ENCODE measurements around the gene RNF6. TPM values are rescaled to one million over a fixed set of nuclear protein-coding genes. Genes with fewer than 3 reads are reported as not detected.

Gene RNF6
- total and polyA plus RNA-seq, 2 donors (not counting 1 experiment from before 2014, with no cell fraction given), result 20.1 to 52.4 TPM

DNA sequence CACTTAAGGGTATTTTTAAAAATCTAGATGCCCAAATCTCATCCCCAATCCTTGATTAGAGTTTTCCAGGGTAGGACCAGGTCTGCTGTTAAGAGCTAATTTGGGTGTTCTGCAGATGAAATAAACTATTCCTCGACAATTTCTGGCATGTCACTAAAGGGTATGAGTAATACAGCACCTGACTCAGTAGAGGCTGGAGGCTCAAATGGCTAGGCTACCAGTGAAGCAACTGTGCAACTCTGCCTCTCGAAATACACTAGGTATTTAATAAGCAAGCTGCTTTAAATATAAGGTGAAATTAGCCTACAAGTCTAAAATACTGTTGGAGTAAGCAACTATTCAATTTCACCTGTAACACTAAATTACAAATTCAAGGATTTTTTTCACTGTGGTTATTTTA, 1.5 kb downstream of the RNF6 start:
- DNase-seq, result no peak
- H2AFZ ChIP-seq (ENCODE audit: insufficient read depth, low read depth, low read length, poor library complexity, severe bottlenecking), result no peak overlapping the region
- no peaks in the 10 kb centered on the region for H3K27me3 ChIP-seq (replicated peaks in 1 of 4; ENCODE audit: control extremely low read depth in 1 of 4, control insufficient read depth in 3 of 4, insufficient read depth in 4 of 4, low read length in 3 of 4)
- peak overlapping the region; percentile 37 for H3K4me3 Mint-ChIP-seq
- peak overlapping the region in 1 of 2 donors; percentile 10 for H3K27ac ChIP-seq (ENCODE audit: low read length in 2 of 2)
- no peak overlapping the region for H3K27ac Mint-ChIP-seq
- peak overlapping the region; percentile 85 for H3K9ac ChIP-seq (ENCODE audit: low read length)
- ATAC-seq (ENCODE audit: low read depth), result no peak
- peaks cover 30% of the 10 kb centered on the region for H3K4me1 Mint-ChIP-seq
- intact Hi-C loops (cut with micrococcal nuclease), result loop anchor here (2.0 to 10.0 kb wide), 2 partner anchors 564 to 1298 kb away; a partner anchor contains a TSS
- H3K9me3 Mint-ChIP-seq (ENCODE audit: insufficient read depth), result no peaks in the 10 kb centered on the region
- POLR2A ChIA-PET, result interaction anchor here (0.7 kb wide), 1 partner anchor 33 kb away, joined by 3 read pairs; no protein-coding TSS in a partner anchor
- TF ChIP-seq, protein P1, sequence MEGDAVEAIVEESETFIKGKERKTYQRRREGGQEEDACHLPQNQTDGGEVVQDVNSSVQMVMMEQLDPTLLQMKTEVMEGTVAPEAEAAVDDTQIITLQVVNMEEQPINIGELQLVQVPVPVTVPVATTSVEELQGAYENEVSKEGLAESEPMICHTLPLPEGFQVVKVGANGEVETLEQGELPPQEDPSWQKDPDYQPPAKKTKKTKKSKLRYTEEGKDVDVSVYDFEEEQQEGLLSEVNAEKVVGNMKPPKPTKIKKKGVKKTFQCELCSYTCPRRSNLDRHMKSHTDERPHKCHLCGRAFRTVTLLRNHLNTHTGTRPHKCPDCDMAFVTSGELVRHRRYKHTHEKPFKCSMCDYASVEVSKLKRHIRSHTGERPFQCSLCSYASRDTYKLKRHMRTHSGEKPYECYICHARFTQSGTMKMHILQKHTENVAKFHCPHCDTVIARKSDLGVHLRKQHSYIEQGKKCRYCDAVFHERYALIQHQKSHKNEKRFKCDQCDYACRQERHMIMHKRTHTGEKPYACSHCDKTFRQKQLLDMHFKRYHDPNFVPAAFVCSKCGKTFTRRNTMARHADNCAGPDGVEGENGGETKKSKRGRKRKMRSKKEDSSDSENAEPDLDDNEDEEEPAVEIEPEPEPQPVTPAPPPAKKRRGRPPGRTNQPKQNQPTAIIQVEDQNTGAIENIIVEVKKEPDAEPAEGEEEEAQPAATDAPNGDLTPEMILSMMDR (IDR thresholded peaks at IDR 0.05), result no peak
- no peak for TF ChIP-seq EZH2 (IDR thresholded peaks at IDR 0.05; ENCODE audit: borderline replicate concordance, insufficient read depth, low read depth, low read length, poor library complexity, severe bottlenecking)
- CTCF ChIA-PET, result interaction anchor here (3.8 kb wide), 1 partner anchor 34 kb away, joined by 35 read pairs; no protein-coding TSS in a partner anchor
- no peaks in the 10 kb centered on the region for H3K27me3 Mint-ChIP-seq
- H3K4me2 ChIP-seq (replicated peaks; ENCODE audit: low read depth, low read length, poor library complexity, severe bottlenecking), result peak overlapping the region; percentile 78
- H3K79me2 ChIP-seq (ENCODE audit: control insufficient read depth, insufficient read depth, low read length), result peaks cover 21% of the 10 kb centered on the region
- H4K20me1 ChIP-seq (ENCODE audit: control insufficient read depth, insufficient read depth, low read length, poor library complexity, severe bottlenecking), result peaks cover 7% of the 10 kb centered on the region
- 100% methylated on average over 1 of the region's 2 CpGs for WGBS (ENCODE audit: insufficient coverage)
- H3K9me3 ChIP-seq (ENCODE audit: control extremely low read depth in 1 of 3, control insufficient read depth in 2 of 3, insufficient read depth in 1 of 3, low read length in 2 of 3), result no peaks in the 10 kb centered on the region
- H3K36me3 ChIP-seq (replicated peaks in 1 of 2; ENCODE audit: control extremely low read depth in 1 of 2, control insufficient read depth in 1 of 2, extremely low read depth in 1 of 2, insufficient read depth in 2 of 2, low read length in 1 of 2), result peaks cover 8 to 42% of the 10 kb centered on the region in 2 experiments
- peak overlapping the region in 2 of 5 experiments; percentile 86 to 99 for H3K4me3 ChIP-seq (ENCODE audit: control extremely low read depth in 1 of 5, extremely low read depth in 1 of 5, insufficient read depth in 1 of 5, low read depth in 2 of 5, low read length in 4 of 5)
- peaks cover 16 to 23% of the 10 kb centered on the region in 2 donors for H3K4me1 ChIP-seq (ENCODE audit: control insufficient read depth in 2 of 2, insufficient read depth in 2 of 2, low read length in 2 of 2)

DNA sequence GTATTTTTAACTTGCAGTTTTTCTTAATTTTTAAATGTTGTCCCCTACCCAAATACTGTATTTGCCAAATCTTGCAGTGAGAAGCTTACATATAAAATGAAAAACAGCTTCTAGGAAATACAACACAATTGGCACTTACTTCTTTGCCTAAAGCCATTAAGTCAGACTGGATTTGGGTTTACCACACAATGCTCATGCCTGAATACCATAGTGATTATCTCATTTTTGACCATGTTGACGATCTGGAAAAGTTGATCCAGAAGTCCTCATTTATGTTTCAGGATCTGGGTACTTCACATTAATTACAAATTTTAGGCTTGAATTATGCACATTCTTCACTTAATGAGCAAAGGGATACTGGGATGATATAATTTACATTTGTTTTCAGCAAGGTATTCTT, 2.4 kb downstream of the RNF6 start:
- Histone ChIP-seq H3K36me3 (replicated peaks in 1 of 2; ENCODE audit: control extremely low read depth in 1 of 2, control insufficient read depth in 1 of 2, extremely low read depth in 1 of 2, insufficient read depth in 2 of 2, low read length in 1 of 2) (peaks cover 8 to 50% of the 10 kb centered on the region in 2 experiments), H4K20me1 (ENCODE audit: control insufficient read depth, insufficient read depth, low read length, poor library complexity, severe bottlenecking) (peaks cover 7% of the 10 kb centered on the region), H2AFZ (ENCODE audit: insufficient read depth, low read depth, low read length, poor library complexity, severe bottlenecking) (no peak overlapping the region), H3K27ac (ENCODE audit: low read length in 2 of 2) (no peak overlapping the region), H3K9ac (ENCODE audit: low read length) (no peak overlapping the region), H3K9me3 (ENCODE audit: control extremely low read depth in 1 of 3, control insufficient read depth in 2 of 3, insufficient read depth in 1 of 3, low read length in 2 of 3) (no peaks in the 10 kb centered on the region), H3K4me2 (replicated peaks; ENCODE audit: low read depth, low read length, poor library complexity, severe bottlenecking) (peak overlapping the region; percentile 78), H3K79me2 (ENCODE audit: control insufficient read depth, insufficient read depth, low read length) (peaks cover 21% of the 10 kb centered on the region), H3K27me3 (replicated peaks in 1 of 4; ENCODE audit: control extremely low read depth in 1 of 4, control insufficient read depth in 3 of 4, insufficient read depth in 4 of 4, low read length in 3 of 4) (no peaks in the 10 kb centered on the region), H3K4me1 (ENCODE audit: control insufficient read depth in 2 of 2, insufficient read depth in 2 of 2, low read length in 2 of 2) (peaks cover 16 to 23% of the 10 kb centered on the region in 2 donors), H3K4me3 (ENCODE audit: control extremely low read depth in 1 of 5, extremely low read depth in 1 of 5, insufficient read depth in 1 of 5, low read depth in 2 of 5, low read length in 4 of 5) (no peak overlapping the region)
- DNase-seq, result no peak
- Mint-ChIP-seq H3K27ac (no peak overlapping the region), H3K27me3 (no peaks in the 10 kb centered on the region), H3K4me3 (no peak overlapping the region), H3K4me1 (peaks cover 30% of the 10 kb centered on the region), H3K9me3 (ENCODE audit: insufficient read depth) (no peaks in the 10 kb centered on the region)
- ChIA-PET CTCF (no interaction called here), POLR2A (no interaction called here)
- no CpG with 5 or more reads among the region's 1 CpG for WGBS (ENCODE audit: insufficient coverage)
- intact Hi-C loops (cut with micrococcal nuclease), result loop anchor here (2.0 to 10.0 kb wide), 2 partner anchors 565 to 1297 kb away; a partner anchor contains a TSS
- no peak for ATAC-seq (ENCODE audit: low read depth)
- no peak for TF ChIP-seq EZH2 (IDR thresholded peaks at IDR 0.05; ENCODE audit: borderline replicate concordance, insufficient read depth, low read depth, low read length, poor library complexity, severe bottlenecking)

All from B cell (primary cell).